ENCODE measurements around the gene ENKUR. TPM values are rescaled to one million over a fixed set of nuclear protein-coding genes. Genes with fewer than 3 reads are reported as not detected.

Gene ENKUR
- total RNA-seq, 1 donor from 2014 or later = 0.52 TPM

GRCh38 chr10:24938076-24938475 lies 77.9 kb downstream of the ENKUR start:
- no peak overlapping the region for H3K4me3 ChIP-seq (ENCODE audit: low read length in 3 of 3)
- H3K27ac ChIP-seq (ENCODE audit: low read depth, low read length) = no peak overlapping the region
- no peaks in the 10 kb centered on the region for H3K36me3 ChIP-seq (ENCODE audit: control insufficient read depth in 3 of 3, insufficient read depth in 3 of 3, low read length in 3 of 3)
- H3K4me1 ChIP-seq (ENCODE audit: control insufficient read depth in 3 of 3, insufficient read depth in 3 of 3, low read length in 3 of 3) = no peaks in the 10 kb centered on the region
- H3K9me3 ChIP-seq (ENCODE audit: control insufficient read depth in 3 of 3, low read length in 3 of 3) = no peaks in the 10 kb centered on the region
- H3K27me3 ChIP-seq (ENCODE audit: control insufficient read depth in 3 of 3, insufficient read depth in 3 of 3, low read length in 3 of 3) = no peaks in the 10 kb centered on the region
- H3K9ac ChIP-seq (ENCODE audit: low read depth in 1 of 3, low read length in 3 of 3) = no peak overlapping the region

- Histone ChIP-seq H3K4me1 (ENCODE audit: control insufficient read depth in 3 of 3, insufficient read depth in 3 of 3, low read length in 3 of 3) (no peaks in the 10 kb centered on the region), H3K36me3 (ENCODE audit: control insufficient read depth in 3 of 3, insufficient read depth in 3 of 3, low read length in 3 of 3) (no peaks in the 10 kb centered on the region), H3K4me3 (ENCODE audit: low read length in 3 of 3) (no peak overlapping the region), H3K27me3 (ENCODE audit: control insufficient read depth in 3 of 3, insufficient read depth in 3 of 3, low read length in 3 of 3) (no peaks in the 10 kb centered on the region), H3K27ac (ENCODE audit: low read depth, low read length) (no peak overlapping the region), H3K9me3 (ENCODE audit: control insufficient read depth in 3 of 3, low read length in 3 of 3) (no peaks in the 10 kb centered on the region), H3K9ac (ENCODE audit: low read depth in 1 of 3, low read length in 3 of 3) (no peak overlapping the region)
Measured at GRCh38 chr10:24935504-24936292, 80.3 kb downstream of the ENKUR start.

Small RNA genes lying within 50 kb of the gene (small RNA-seq; reads per million reads assigned to genes)
- not detected for gene AL512598.1

Other genes starting within 250 kb of the ENKUR start
- 6.8 TPM for gene PRTFDC1, start 63.6 kb downstream of the ENKUR start, total RNA-seq
- 6.8 TPM for gene THNSL1, start 454 bp upstream of the ENKUR start, total RNA-seq
- gene GPR158, start 158.8 kb upstream of the ENKUR start, total RNA-seq = 0.52 TPM

Measured in skeletal muscle tissue (tissue), 5 donors.